ENCODE results near the gene CCT6A.
"Not testable (repeated sequence)": the region's sequence is repeated elsewhere in the genome, so short reads cannot be mapped to it uniquely, and the experiment has no call there.

The CCT6A gene

GRCh38 chr7:56105508-56105907 is 53.9 kb downstream of the CCT6A start:
- DNase-seq = peak; percentile 53

DNA sequence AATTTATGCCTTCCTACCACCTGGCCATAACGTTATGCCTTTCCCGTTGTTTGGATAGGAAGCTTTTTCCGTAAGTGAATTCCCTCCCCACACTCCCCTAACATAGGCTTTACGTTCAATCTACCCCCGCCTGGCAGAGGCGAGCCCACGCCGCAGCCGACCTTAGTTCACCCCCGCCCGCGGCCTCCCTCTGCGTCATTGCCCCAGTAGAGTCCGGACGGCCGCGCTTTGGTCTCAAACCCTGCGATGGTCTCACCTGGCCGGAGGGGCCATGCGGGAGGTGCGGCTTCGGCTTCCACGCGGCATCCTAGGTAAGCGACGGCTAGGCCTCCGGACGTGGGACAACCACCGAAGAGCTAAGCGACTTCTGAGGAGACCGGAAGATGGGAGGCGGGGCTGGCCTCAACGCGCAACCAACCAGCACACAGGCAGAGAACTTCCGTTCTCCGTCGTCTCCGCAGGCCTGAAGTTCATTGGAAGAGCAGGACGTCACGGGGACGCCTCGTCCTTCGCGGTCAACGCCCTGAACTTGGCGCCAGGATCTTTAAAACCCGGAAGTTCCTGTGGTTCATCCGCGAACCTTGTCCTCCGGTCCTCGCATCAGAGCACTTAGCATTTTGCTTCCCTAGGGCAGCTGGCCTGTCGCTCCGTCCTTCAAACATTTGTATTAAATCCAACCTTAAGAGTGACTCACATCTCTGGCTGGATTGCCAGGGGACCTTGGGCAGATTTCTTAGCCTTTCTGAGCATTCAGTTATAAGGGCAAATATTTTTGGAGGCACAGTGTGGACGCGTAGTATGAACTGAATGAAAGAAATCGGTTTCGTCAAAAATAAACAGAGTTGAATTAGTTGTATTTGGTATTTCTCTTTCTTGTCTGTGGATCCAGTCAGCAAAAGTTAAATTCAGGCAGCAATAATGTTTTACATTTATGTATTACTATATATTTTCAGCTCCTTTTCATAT is 54.8 kb downstream of the CCT6A start, which contains the start of gene CHCHD2:
Gene CHCHD2 (minus strand): TSS at position 369 of the 966 bp plus-strand sequence. CDS start 63 bp downstream, at position 306.
- DNase-seq = peak; percentile 96

- DNase-seq = no peak
These were observed 56.3 kb downstream of the CCT6A start for GRCh38 chr7:56107954-56108258.

DNA sequence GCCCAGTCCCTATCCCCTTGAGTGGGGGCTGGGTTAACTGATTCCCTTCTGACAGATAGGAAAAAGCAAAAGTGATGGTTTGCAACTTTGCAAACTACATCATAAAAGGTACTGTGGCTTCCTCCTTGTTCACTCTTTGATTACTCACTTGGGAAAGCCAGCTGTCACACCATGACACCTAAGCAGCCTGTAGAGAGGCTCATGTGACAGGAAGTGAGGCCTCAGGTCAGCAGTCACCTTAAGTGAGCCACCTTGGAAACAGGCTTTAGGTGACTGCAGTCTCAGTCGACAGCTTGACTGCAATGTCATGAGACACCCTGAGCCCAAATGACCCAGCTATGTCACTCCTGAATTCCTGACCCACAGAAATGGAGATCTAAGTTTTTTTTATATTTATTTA is 59.0 kb downstream of the CCT6A start:
- no peak for DNase-seq

- not testable (repeated sequence) for DNase-seq
These were observed 60.7 kb downstream of the CCT6A start for GRCh38 chr7:56112244-56112643.

All from CD4-positive, alpha-beta T cell treated with Interleukin-12 subunit alpha and Interleukin-12 subunit beta, for 1 hour (primary cell).